Ecto neural progenitor cell (in vitro differentiated cells): ENCODE measurements around the gene POLR2F.

Source experiments
- DNase-seq: peaks from one replicate; pipeline ENCODE4 v3.0.0-alpha.2; 2018; ENCODE audit warnings: low spot score

Gene POLR2F

DNA sequence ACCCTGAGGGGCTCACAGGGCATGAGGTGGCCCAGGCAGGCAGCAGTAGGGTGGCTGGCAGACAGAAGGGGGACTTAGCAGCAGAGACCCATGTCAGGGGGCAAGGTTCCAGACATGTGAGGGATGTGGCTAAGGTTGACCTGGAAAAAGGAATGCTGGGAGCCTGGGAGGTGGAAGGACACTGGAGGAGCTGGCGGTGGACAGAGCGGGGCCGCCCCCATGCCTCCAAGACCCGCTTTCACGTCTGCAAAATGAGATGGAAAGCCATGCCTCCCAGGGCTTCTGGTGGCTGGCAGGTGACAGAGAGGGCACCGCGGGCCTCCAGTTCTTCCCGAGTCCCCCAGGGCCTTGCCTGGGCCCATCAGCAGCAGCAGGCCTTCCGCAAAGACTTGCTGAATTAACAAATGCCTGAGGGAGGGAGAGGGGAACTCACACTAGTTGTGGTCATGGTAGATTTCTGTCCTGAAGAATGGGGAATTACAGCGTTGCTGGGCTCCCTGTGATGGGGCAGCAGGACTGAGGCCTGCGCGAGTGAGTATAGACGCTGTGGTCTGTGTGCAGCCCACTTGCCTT, 53.9 kb downstream of the POLR2F start:
- DNase-seq: no peak

DNA sequence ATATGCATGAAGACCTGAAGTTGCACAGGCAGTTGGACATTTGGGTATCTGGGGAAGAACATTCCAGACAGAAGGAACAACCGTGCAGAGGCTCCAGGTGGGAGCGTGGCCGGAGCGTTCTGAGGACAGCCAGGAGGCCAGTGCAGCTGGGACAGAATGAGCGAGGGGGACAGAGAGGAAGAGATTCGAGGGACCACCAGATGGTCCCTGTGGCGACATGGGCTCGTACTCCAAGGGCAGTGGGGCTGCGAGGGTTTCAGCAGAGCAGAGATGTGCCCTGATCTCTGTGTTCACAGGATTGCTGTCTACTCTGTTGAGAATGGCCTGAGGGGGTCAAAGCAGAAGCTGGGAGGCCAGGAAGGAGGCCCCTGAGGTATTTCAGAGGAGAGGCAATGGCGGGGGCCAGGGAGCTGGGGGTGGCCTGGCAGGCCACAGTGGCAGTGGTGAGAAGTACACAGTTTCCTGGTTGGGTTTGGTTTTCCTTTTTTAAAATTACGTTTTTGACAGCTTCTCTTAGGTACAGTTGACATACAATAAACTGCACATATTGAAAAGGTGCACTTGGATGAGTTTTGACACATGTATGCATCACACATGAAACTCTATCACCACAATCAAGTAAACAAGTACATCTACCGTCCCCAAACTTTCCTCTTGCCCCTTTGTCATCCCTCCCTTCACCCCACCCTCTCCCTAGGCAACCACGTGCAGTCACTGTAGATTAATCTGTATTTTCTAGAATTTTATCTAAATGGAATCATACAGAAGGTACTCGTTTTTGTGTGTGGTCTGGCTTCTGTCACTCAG, 55.7 kb downstream of the POLR2F start:
- no peak for DNase-seq

GRCh38 chr22:38012604-38013072, 59.1 kb downstream of the POLR2F start:
- no peak for DNase-seq

GRCh38 chr22:38014083-38014482, 60.6 kb downstream of the POLR2F start:
- DNase-seq: no peak

DNA sequence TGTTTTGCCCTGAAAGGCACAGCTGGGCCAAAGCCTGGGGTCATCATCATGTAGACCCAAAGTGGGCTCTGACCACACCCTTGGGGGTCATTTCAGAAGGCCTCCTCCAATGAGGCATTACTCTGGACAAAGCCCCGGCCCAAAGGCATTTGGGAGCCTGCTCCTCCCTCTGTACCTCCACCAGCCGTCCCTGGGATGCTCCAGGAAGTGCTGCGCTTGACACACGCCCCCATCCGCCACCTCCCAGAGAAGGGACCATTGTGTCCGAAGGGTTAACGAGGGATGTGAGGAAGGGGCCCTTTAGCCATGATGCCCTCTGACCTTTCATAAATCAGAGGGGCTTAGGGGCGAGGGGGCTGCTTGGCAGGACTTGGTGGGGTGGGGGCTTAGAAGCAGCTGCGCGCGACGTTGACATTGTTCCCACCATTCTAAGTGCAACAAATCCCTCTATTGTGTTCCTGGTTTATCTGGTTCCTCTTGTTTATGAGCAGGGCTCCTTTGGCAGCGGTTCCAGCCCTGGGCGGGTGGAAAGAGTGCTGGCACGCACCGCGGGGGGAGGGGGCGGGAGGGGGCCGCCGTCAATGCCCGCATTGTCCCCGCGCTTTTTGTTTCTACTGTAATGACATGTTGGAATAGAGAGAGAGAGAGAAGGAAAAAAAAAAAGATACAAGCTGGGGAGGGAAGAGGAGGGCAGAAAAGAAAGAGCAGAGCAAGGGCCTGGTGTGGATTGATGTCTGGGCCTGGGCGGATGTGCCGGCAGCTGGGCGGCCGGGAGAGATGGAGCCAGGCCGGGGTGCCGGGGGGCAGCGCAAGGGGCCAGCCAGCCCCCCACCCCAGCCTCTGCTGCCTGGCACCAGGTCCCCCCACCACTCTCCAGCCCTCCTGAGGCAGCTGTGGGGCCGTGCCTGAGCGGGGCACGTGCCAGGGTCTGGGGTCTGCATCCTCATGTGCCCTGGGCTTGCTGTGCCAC, 63.0 kb downstream of the POLR2F start:
- DNase-seq: peak; percentile 72

GRCh38 chr22:38017272-38017920, 63.9 kb downstream of the POLR2F start:
- DNase-seq: no peak

- DNase-seq: no peak
Observed at GRCh38 chr22:38017939-38018885, 64.7 kb downstream of the POLR2F start.
